ENCODE data around the gene PPM1E. TPM values are rescaled to one million over a fixed set of nuclear protein-coding genes. Genes with fewer than 3 reads are reported as not detected.

PPM1E gene
- polyA plus RNA-seq, 3 donors: not detected

- H2AFZ ChIP-seq (ENCODE audit: insufficient read depth, low read depth, low read length, poor library complexity, severe bottlenecking): no peak overlapping the region
- no peak for TF ChIP-seq CTCF (IDR thresholded peaks at IDR 0.05)
- H3K9me3 ChIP-seq (replicated peaks in 1 of 2; ENCODE audit: control insufficient read depth in 1 of 2, insufficient read depth in 1 of 2, low read length in 2 of 2): no peaks in the 10 kb centered on the region
- peaks cover 18% of the 10 kb centered on the region for H3K4me1 Mint-ChIP-seq
- no peak overlapping the region for H3K4me3 ChIP-seq (replicated peaks in 1 of 3; ENCODE audit: low read depth in 2 of 3, low read length in 3 of 3)
- H3K36me3 Mint-ChIP-seq: no peaks in the 10 kb centered on the region
- peaks cover 2 to 4% (median 3%) of the 10 kb centered on the region in 3 donors for H3K27me3 Mint-ChIP-seq (ENCODE audit: low read depth in 3 of 3)
- H3K27me3 ChIP-seq (ENCODE audit: control insufficient read depth in 2 of 2, insufficient read depth in 2 of 2, low read length in 2 of 2): no peaks in the 10 kb centered on the region
- H3K4me2 ChIP-seq (replicated peaks; ENCODE audit: extremely low read depth, low read length, poor library complexity, severe bottlenecking): no peak overlapping the region
- no peak overlapping the region for H3K9ac ChIP-seq (ENCODE audit: insufficient read depth, low read length, poor library complexity, severe bottlenecking)
- no peak overlapping the region for H3K27ac ChIP-seq (ENCODE audit: low read depth in 1 of 2, low read length in 2 of 2)
- peaks cover 9 to 20% of the 10 kb centered on the region in 2 donors for H3K4me1 ChIP-seq (ENCODE audit: control insufficient read depth in 1 of 2, insufficient read depth in 2 of 2, low read length in 2 of 2)
- H3K9me3 Mint-ChIP-seq: peaks cover 0 to 1% (median 0%) of the 10 kb centered on the region in 7 donors
- intact Hi-C loops (cut with micrococcal nuclease): no loop called here
- H3K4me3 Mint-ChIP-seq: no peak overlapping the region
- no peak for DNase-seq
- H3K36me3 ChIP-seq (replicated peaks in 1 of 2; ENCODE audit: control insufficient read depth in 1 of 2, insufficient read depth in 2 of 2, low read length in 2 of 2): no peaks in the 10 kb centered on the region
- H3K79me2 ChIP-seq (ENCODE audit: insufficient read depth, low read length): no peaks in the 10 kb centered on the region
- H4K20me1 ChIP-seq (ENCODE audit: insufficient read depth, low read length): no peaks in the 10 kb centered on the region
- H3K27ac Mint-ChIP-seq: peak overlapping the region in 1 of 7 donors; percentile 31
- 100% methylated on average over 1 of the region's 4 CpGs for WGBS (ENCODE audit: insufficient coverage)
Measured at GRCh38 chr17:58870747-58871146, 115.1 kb downstream of the PPM1E start.

DNA sequence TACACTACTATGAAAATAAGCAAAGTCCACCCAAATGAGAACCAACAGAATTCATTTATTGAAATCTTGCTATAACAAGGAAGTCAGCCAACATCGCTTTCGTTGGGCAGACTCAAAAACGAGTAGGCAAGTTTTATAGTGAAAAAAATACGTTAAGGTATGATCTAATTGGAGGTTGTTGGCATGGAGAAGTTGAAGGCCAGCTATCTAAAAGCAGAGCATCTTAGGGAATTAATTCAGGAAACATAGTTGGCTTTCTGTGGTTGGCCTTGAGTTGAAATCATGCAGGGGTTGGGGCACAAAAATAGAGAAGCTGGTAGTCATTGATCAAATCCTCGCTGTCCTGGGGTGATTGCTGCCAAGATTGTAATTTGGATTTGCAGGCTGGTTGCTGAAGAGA lies 118.3 kb downstream of the PPM1E start:
- H3K27me3 Mint-ChIP-seq (ENCODE audit: low read depth in 3 of 3): peaks cover 0 to 7% (median 5%) of the 10 kb centered on the region in 3 donors
- no peaks in the 10 kb centered on the region for H3K79me2 ChIP-seq (ENCODE audit: insufficient read depth, low read length)
- H3K36me3 Mint-ChIP-seq: no peaks in the 10 kb centered on the region
- no peak overlapping the region for H3K4me3 ChIP-seq (replicated peaks in 1 of 3; ENCODE audit: low read depth in 2 of 3, low read length in 3 of 3)
- no peaks in the 10 kb centered on the region for H3K36me3 ChIP-seq (replicated peaks in 1 of 2; ENCODE audit: control insufficient read depth in 1 of 2, insufficient read depth in 2 of 2, low read length in 2 of 2)
- no peaks in the 10 kb centered on the region for H4K20me1 ChIP-seq (ENCODE audit: insufficient read depth, low read length)
- intact Hi-C loops (cut with micrococcal nuclease): no loop called here
- H3K4me1 ChIP-seq (ENCODE audit: control insufficient read depth in 1 of 2, insufficient read depth in 2 of 2, low read length in 2 of 2): peaks cover 9 to 20% of the 10 kb centered on the region in 2 donors
- peaks cover 0 to 2% (median 0%) of the 10 kb centered on the region in 7 donors for H3K9me3 Mint-ChIP-seq
- no peak overlapping the region for H2AFZ ChIP-seq (ENCODE audit: insufficient read depth, low read depth, low read length, poor library complexity, severe bottlenecking)
- no peak overlapping the region for H3K27ac Mint-ChIP-seq
- no peak overlapping the region for H3K27ac ChIP-seq (ENCODE audit: low read depth in 1 of 2, low read length in 2 of 2)
- peaks cover 17% of the 10 kb centered on the region for H3K4me1 Mint-ChIP-seq
- H3K4me2 ChIP-seq (replicated peaks; ENCODE audit: extremely low read depth, low read length, poor library complexity, severe bottlenecking): no peak overlapping the region
- no peak for DNase-seq
- WGBS (ENCODE audit: insufficient coverage): 10% methylated on average over 4 of the region's 5 CpGs
- no peak overlapping the region for H3K9ac ChIP-seq (ENCODE audit: insufficient read depth, low read length, poor library complexity, severe bottlenecking)
- H3K4me3 Mint-ChIP-seq: no peak overlapping the region
- H3K9me3 ChIP-seq (replicated peaks in 1 of 2; ENCODE audit: control insufficient read depth in 1 of 2, insufficient read depth in 1 of 2, low read length in 2 of 2): no peaks in the 10 kb centered on the region
- TF ChIP-seq CTCF (IDR thresholded peaks at IDR 0.05): no peak
- no peaks in the 10 kb centered on the region for H3K27me3 ChIP-seq (ENCODE audit: control insufficient read depth in 2 of 2, insufficient read depth in 2 of 2, low read length in 2 of 2)

Data from CD14-positive monocyte (primary cell).